GM18507 (cell line): ENCODE results near the gene ASAP2.

ENCODE experiments used
- DNase-seq: peaks from one replicate; pipeline ENCODE4 v3.0.0; 2011; ENCODE audit warnings: low read depth; ENCODE audit not compliant: insufficient read length; ENCODE audit errors: extremely low spot score
- FAIRE-seq: peaks from 2 replicates; lab custom pipeline; 2011; peaks lifted over from hg19 to GRCh38; lab: Jason Lieb, UNC

ASAP2 gene

GRCh38 chr2:9355716-9356115 is 149.1 kb downstream of the ASAP2 start:
- DNase-seq (no peak), FAIRE-seq (no peak)

DNA sequence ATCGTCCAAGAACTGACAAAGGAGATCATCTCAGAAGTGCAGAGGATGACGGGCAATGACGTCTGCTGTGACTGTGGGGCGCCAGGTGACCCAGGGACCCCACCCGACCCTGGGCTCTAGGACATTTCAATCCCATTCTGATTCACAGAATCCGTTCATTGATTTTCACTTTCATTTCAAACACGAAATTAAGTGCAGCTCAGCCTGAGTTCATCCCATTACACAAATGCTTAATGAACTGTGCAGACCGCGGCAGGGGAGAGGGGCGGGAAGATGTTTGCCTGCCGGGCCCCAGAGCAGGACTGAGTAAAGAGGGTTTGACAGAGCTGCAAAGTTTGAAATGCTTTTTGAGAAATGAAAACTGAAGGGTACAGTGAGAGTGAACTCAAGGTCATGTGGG is 149.6 kb downstream of the ASAP2 start:
- no peak for FAIRE-seq
- no peak for DNase-seq

- FAIRE-seq: no peak
These were observed 152.2 kb downstream of the ASAP2 start for GRCh38 chr2:9358846-9359245.

DNA sequence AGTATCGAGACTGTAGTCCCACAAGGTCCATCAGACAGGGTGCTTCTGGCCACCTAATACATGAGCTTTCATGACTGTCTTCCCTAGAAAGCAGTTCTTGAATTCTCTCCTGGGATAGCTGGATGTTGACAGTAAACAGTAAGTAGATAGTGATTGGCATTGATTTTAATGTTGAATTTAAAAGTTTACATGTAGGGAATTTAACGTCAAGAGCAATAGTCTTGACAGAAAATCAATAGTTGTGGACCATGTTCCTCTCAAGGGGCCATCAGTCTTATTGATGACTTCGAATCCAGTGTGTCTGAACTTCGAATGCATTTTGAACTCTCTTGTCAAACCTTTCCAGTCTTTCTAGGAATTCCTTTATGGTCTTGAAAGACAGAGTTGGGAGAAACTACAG is 152.9 kb downstream of the ASAP2 start:
- DNase-seq: no peak
- FAIRE-seq: no peak

More at GRCh38 chr2:9358846-9359245, 152.2 kb downstream of the ASAP2 start:
- no peak for DNase-seq

- DNase-seq (no peak), FAIRE-seq (no peak)
These were observed 153.5 kb downstream of the ASAP2 start for GRCh38 chr2:9360110-9360509.

DNA sequence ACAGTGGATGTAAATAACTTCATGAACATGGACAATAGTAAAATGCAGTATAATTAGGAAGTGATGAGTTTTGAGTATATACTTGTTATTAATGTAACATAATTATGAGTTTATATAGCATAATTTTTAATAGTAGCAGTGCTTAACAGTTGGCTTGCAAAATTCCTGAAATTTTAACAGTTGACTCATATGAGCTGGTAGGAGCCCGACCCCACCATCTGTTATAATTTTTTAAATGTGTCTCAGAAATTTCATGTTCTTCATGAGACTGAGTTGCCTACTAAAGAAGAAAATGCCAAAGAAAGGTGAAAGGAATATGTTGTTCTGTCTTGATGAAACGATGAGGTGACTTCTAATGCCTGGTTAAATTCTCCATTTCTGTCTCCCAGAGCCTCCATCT is 154.1 kb downstream of the ASAP2 start:
- no peak for DNase-seq
- no peak for FAIRE-seq

DNA sequence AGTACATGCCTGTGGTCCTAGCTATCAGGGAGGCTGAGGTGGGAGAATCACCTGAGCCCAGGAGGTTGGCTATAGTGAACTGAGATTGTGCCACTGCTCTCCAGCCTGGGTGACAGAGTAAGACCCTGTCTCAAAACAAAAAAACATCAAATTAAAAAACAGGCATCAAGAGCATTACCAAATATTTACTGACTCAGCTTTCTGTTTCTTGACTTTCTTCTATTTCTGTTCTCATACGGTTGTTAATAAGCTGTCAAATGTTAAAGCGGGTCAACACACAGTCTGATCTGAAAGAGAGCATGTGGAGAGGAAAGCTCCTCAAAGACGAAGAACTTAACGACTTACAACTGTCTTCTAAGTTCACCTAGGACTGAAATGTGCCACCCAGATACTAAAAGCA is 157.8 kb downstream of the ASAP2 start:
- no peak for DNase-seq
- no peak for FAIRE-seq

DNA sequence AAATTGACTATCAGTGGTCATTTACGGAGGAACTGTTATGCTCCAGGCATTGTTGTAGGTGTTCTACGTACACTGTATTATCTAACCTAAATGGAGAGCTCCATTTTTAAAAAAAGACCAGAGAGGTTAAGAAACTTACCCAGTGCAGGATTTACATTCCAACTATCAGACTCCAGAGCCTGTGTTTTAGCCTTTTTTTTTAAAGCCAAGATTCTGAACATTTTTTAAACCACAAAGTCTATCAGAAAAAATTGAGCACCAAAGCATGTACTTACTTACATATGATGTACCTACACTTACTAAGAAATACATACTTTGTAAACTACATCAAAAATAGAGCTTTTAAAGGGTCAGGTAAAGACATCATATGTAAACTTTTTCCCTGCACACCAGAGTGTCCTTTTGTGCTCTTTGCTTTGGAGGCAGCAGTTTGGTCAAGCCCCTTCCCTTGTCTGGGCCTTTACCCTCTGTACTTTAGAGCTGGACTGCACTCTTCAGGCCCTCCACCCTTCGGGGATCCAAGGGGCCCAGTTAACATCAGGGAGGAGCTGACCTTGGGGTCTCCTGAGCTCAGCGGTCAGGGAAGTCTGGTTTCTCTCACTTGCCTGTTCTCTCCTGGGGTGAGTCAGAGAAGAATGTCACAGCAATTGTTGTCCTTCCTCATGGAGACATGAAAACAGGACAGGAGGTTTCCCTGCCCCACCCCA is 158.3 kb downstream of the ASAP2 start:
- FAIRE-seq (no peak), DNase-seq (no peak)

GRCh38 chr2:9365498-9366019 is 158.9 kb downstream of the ASAP2 start:
- DNase-seq (no peak), FAIRE-seq (no peak)

GRCh38 chr2:9366026-9366425 is 159.4 kb downstream of the ASAP2 start:
- DNase-seq: no peak

DNA sequence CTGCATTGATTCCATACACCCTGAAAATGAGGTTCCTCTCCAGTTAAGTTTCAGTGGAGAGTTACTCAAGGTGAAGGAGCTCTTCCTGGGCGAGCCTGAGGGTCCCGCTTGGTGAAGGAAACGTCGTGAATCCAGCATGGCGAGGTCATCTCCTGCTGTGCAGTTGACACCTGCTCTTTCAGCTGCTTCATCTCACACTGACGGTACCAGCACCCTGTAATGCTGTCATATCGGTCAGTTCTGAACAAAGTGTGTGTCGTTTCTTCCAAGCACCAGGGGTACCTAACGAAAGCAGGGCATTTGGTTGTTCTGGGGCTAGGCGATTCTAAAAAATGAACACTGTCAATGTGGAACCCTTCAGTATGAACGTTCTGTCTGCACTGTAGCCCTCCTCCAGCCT is 164.1 kb downstream of the ASAP2 start:
- no peak for DNase-seq
- FAIRE-seq: no peak

More at GRCh38 chr2:9366026-9366425, 159.4 kb downstream of the ASAP2 start:
- FAIRE-seq: no peak

DNA sequence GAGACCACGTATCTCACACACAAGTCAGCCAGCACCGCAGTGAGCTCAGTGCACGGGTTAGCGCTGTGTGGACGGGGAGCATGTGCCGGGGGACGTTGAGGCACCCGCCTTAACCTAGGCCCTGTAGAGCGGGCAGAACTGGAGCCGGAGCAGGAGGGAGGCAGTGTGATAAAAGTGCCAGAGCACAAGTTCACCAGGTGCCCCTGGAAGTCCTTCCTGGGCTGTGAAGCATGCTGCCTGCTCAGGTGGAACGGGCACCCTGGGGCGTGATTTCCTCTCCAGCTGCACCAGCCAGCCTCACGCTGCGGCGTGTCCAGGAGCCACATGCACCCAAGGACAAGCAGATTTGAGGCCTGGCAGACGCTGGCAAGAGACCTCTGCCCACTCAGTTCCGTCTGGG is 166.4 kb downstream of the ASAP2 start:
- FAIRE-seq (no peak), DNase-seq (no peak)

- FAIRE-seq (no peak), DNase-seq (no peak)
These were observed 166.9 kb downstream of the ASAP2 start for GRCh38 chr2:9373476-9373875.

DNA sequence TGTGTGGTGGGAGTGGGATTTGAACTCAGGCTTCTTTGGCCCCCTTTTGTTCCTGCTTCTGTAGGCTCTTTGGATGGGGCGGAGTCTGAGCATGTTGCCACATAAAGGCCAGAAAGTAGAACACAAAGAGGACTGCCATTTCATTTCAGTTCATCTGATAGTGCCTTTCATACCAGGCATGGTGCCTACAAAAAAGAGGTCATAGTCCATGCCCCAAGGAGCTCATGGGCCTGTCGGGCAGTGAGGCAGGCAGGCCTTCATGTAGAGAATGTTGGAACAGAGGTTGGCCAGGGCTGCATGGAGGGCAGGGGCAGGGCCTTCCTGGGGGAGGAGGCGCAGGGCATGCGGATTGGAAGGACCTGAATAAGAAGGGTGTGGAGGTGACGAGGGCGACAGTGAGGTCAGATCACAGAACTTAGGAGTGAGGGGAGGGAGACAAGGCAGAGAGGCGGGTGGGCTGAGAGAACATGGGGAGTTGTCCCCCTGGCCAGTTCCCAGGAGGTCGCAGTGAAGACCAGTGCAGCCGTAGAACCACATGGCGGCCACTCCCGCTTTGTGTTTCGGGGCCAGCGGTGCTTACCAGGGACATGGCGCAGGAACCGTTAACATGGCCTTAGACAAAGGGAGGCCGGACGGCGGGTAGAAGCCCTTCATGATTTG is 167.6 kb downstream of the ASAP2 start:
- DNase-seq (no peak), FAIRE-seq (no peak)

DNA sequence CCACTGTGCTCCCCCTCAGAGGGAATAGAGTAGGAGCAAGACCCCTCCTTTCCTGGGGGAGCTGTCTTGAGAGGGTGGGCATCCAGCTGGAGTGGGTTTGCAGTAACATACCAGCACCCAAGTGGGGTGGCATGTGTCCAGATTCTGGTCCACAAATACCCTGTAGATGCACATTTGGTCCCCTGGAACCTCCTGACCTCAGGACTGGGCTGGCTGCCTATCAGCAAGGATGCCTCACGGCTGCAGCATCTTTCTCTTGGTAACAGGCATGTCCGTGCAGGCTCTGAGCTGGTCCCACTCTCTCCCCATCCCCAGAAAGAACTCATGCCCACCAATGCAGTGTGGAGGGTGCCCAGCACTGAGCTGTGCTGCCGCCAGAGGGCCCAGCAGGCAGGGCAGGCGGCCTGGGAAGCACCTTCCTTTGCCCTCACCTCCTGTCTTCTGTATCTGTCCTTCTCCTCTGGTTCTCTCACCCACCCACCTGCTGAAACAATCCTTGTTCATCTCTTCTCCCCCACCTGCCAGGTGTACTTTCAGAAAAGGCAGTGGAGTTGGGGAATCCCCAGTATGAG is 169.3 kb downstream of the ASAP2 start:
- FAIRE-seq (no peak), DNase-seq (no peak)

- FAIRE-seq (no peak), DNase-seq (no peak)
These were observed 171.0 kb downstream of the ASAP2 start for GRCh38 chr2:9377461-9378097.

DNA sequence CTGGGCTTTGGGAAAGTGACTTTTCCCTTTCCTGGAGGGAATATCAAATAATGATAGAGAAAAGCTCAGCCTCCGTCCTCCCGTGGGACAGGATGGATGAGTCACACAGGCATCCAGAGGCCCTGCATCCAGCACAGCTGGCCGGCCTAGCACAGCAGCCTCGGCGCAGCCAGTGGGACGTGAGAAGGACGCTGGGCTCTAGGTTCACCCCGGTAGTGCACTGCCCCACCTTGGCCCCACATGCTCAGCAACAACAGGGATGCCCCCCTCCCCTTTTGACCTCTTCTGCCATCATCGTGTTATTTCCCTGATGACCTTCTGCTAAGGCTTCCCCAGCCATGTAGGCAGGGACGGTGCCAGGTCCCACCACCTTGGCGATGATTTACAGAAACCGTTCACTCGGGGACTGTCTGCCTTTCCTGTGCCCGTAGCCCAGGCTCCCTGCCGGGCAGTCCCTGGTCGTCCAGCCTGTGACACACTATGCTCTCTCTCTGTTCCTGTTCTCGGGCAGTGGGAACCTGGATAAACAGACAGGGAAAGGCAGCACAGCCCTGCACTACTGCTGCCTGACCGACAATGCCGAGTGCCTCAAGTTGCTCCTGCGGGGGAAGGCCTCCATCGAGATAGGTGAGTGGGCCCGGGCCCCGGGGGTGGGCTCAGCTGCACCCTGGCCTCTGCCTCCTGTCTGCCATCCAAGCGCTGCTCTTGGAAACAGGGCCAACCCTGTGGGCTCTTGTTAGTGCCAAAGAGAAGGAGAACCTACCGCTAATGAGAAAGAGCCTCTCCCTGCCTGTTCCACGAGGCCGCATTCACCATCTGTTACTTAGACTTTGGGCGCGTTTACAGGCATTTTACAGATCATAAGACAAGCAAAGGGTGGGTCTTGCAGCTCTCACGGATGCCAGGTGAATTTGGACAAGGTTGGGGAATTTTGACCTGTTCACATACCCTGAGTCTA is 172.1 kb downstream of the ASAP2 start:
- no peak for DNase-seq

DNA sequence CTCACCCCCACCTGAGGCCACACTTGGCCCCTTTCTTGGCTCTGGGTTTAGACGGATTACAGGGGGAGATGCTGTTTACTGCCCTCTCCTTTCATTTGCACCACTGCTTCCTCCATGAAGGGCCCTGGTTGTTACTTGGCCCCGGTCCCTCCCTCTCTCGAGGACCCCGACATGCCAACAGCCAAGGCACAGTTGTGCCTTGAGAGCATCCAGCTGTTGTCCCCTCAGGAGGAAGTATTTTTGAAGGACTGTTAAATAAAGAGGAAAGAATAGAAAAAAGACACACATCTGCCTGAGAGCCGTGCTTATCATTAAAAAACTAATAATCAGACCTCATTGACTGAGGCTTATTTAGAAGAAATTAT is 172.8 kb downstream of the ASAP2 start:
- FAIRE-seq (no peak), DNase-seq (no peak)

More for the DNA sequence above, 172.1 kb downstream of the ASAP2 start:
- FAIRE-seq: no peak
